Nephron progenitor cell (in vitro differentiated cells): ENCODE data around the gene CBLN3.
"Not testable (repeated sequence)": the region's sequence is repeated elsewhere in the genome, so short reads cannot be mapped to it uniquely, and the experiment has no call there.

Source experiments
- DNase-seq: peaks from one replicate; pipeline ENCODE4 v3.0.0; 2021
- H3K27ac Mint-ChIP-seq: 2 replicates; pipeline ENCODE4 v1.8.0; 2021; ENCODE audit warnings: mild to moderate bottlenecking, moderate library complexity, mixed read lengths
- H3K27me3 Mint-ChIP-seq: 2 replicates; pipeline ENCODE4 v1.8.0; 2021; ENCODE audit warnings: mild to moderate bottlenecking, low read depth, mixed read lengths; ENCODE audit not compliant: poor library complexity
- H3K36me3 Mint-ChIP-seq: 2 replicates; pipeline ENCODE4 v1.8.0; 2021; ENCODE audit warnings: low read depth, mixed read lengths
- H3K4me1 Mint-ChIP-seq: 2 replicates; pipeline ENCODE4 v1.8.0; 2021; ENCODE audit warnings: mixed read lengths
- H3K4me3 Mint-ChIP-seq: 2 replicates; pipeline ENCODE4 v1.8.0; 2021; ENCODE audit warnings: mild to moderate bottlenecking, moderate library complexity, mixed read lengths
- H3K9me3 Mint-ChIP-seq: 2 replicates; pipeline ENCODE4 v1.8.0; 2021; ENCODE audit warnings: mild to moderate bottlenecking, moderate library complexity, mixed read lengths
- CTCF ChIP-seq: fragments of 200-600 bp; sonication (generic); IDR thresholded peaks from 2 replicates; pipeline ENCODE4 v1.5.0; 2021; ENCODE audit warnings: antibody characterized with exemption

Gene CBLN3

GRCh38 chr14:24456980-24457379, 27.5 kb upstream of the CBLN3 start:
- Mint-ChIP-seq H3K9me3 (peaks cover 39% of the 10 kb centered on the region), H3K36me3 (peaks cover 80% of the 10 kb centered on the region), H3K4me1 (no peaks in the 10 kb centered on the region), H3K27ac (no peak overlapping the region), H3K27me3 (peaks cover 3% of the 10 kb centered on the region), H3K4me3 (no peak overlapping the region)
- no peak for TF ChIP-seq CTCF
- no peak for DNase-seq

GRCh38 chr14:24450828-24451227, 21.4 kb upstream of the CBLN3 start:
- H3K27ac Mint-ChIP-seq, H3K4me3 Mint-ChIP-seq: not testable (repeated sequence)

GRCh38 chr14:24443053-24443665, 13.7 kb upstream of the CBLN3 start:
- Mint-ChIP-seq H3K9me3 (peaks cover 4% of the 10 kb centered on the region), H3K36me3 (peaks cover 43% of the 10 kb centered on the region), H3K27ac (peak overlapping the region; percentile 100), H3K4me3 (peak overlapping the region; percentile 94), H3K27me3 (peaks cover 14% of the 10 kb centered on the region), H3K4me1 (peaks cover 30% of the 10 kb centered on the region)
- TF ChIP-seq CTCF, result no peak
- no peak for DNase-seq

More at GRCh38 chr14:24450828-24451227, 21.4 kb upstream of the CBLN3 start:
- peaks cover 68% of the 10 kb centered on the region for H3K36me3 Mint-ChIP-seq
- H3K9me3 Mint-ChIP-seq, result peaks cover 49% of the 10 kb centered on the region
- H3K27me3 Mint-ChIP-seq, DNase-seq, H3K4me1 Mint-ChIP-seq: not testable (repeated sequence)

GRCh38 chr14:24442240-24443052, 13.0 kb upstream of the CBLN3 start, which contains the start of gene SDR39U1:
Gene SDR39U1 (minus strand): TSS chr14:24442776. CDS start chr14:24442769, 7 bp downstream.
- Mint-ChIP-seq H3K36me3 (peaks cover 46% of the 10 kb centered on the region), H3K4me3 (peak within 1 kb of the TSS; percentile 94), H3K9me3 (peaks cover 4% of the 10 kb centered on the region), H3K27me3 (peaks cover 14% of the 10 kb centered on the region), H3K4me1 (peaks cover 34% of the 10 kb centered on the region), H3K27ac (peak within 1 kb of the TSS; percentile 100)
- DNase-seq, result peak; percentile 93
- no peak for TF ChIP-seq CTCF

- Mint-ChIP-seq H3K9me3 (no peaks in the 10 kb centered on the region), H3K27me3 (peaks cover 14% of the 10 kb centered on the region), H3K4me1 (peaks cover 38% of the 10 kb centered on the region), H3K27ac (peak overlapping the region; percentile 100), H3K36me3 (peaks cover 43% of the 10 kb centered on the region), H3K4me3 (peak overlapping the region; percentile 94)
- DNase-seq, result no peak
- TF ChIP-seq CTCF, result no peak
Measured at GRCh38 chr14:24441904-24442239, 12.4 kb upstream of the CBLN3 start.

- Mint-ChIP-seq H3K4me3 (peak overlapping the region; percentile 94), H3K4me1 (peaks cover 42% of the 10 kb centered on the region), H3K36me3 (peaks cover 47% of the 10 kb centered on the region), H3K9me3 (no peaks in the 10 kb centered on the region), H3K27me3 (peaks cover 12% of the 10 kb centered on the region), H3K27ac (peak overlapping the region; percentile 100)
- no peak for DNase-seq
- no peak for TF ChIP-seq CTCF
Measured at GRCh38 chr14:24441485-24441884, 12.0 kb upstream of the CBLN3 start.
